Gastrocnemius medialis (tissue), 4 donors: Measurements from ENCODE around the gene HOXD9. TPM values are rescaled to one million over a fixed set of nuclear protein-coding genes. Genes with fewer than 3 reads are reported as not detected.

ENCODE experiments used
- ATAC-seq, 2 donors: fragments of 150-250 bp; one replicate each; pipeline ENCODE4 v1.9.1; 2016
- DNase-seq, 2 donors: peaks; one replicate each; pipeline ENCODE4 v3.0.0-alpha.2; 2019
- H3K27ac ChIP-seq, 4 donors: fragments of 200-600 bp; sonication (generic); 1 replicate in 1 of 4; 2 replicates in 3 of 4; pipeline ENCODE4 v1.5.1; 2016 to 2018; ENCODE audit warnings: mild to moderate bottlenecking in 2 of 4, moderate library complexity in 1 of 4
- H3K27me3 ChIP-seq, 3 donors: fragments of 200-600 bp; sonication (generic) in 2 of 3; 1 replicate in 1 of 3; 2 replicates in 2 of 3; pipeline versions ENCODE4 v1.5.1 to v1.6.0; 2016 to 2019; ENCODE audit warnings: mild to moderate bottlenecking in 1 of 3, moderate library complexity in 1 of 3
- H3K36me3 ChIP-seq, 2 donors: fragments of 200-600 bp; sonication (generic) in 1 of 2; one replicate each; pipeline ENCODE4 v1.5.1; 2017 to 2018
- H3K4me1 ChIP-seq, 2 donors: fragments of 200-600 bp; sonication (generic) in 1 of 2; one replicate each; pipeline ENCODE4 v1.5.1; 2016 to 2017; ENCODE audit warnings: mild to moderate bottlenecking in 2 of 2
- H3K4me3 ChIP-seq, 4 donors: fragments of 200-600 bp; sonication (generic) in 3 of 4; 1 replicate in 1 of 4; 2 replicates in 3 of 4; pipeline ENCODE4 v1.5.1; 2016 to 2019; ENCODE audit warnings: mild to moderate bottlenecking in 2 of 4
- H3K9me3 ChIP-seq, 3 donors: fragments of 200-600 bp; sonication (generic) in 2 of 3; 1 replicate in 1 of 3; 2 replicates in 2 of 3; pipeline ENCODE4 v1.5.1; 2016 to 2019
- CTCF ChIP-seq, 5 experiments: fragments of 450-650 bp in 3 of 5; fragments of 200-600 bp in 2 of 5; sonication (generic) in 2 of 5; IDR thresholded peaks in 4 of 5; conservative IDR thresholded peaks in 1 of 5; 1 replicate in 4 of 5; 2 replicates in 1 of 5; pipeline ENCODE4 v1.5.1; 2016 to 2019; ENCODE audit warnings: antibody characterized with exemption in 5 of 5, mild to moderate bottlenecking in 3 of 5, moderate library complexity in 3 of 5
- POLR2A ChIP-seq, 2 donors: fragments of 450-650 bp; IDR thresholded peaks; one replicate each; pipeline ENCODE4 v1.6.1; 2017; ENCODE audit warnings: antibody characterized with exemption in 2 of 2, mild to moderate bottlenecking in 2 of 2, moderate library complexity in 2 of 2
- in situ Hi-C, 4 donors: fragments of 200-750 bp; cut with MboI; loops; one replicate each; pipeline versions ENCODE4 v1.15.0 to v1.8.0; 2017; ENCODE audit warnings: low sequenced_read_pairs in 4 of 4
- intact Hi-C: fragments of 100-400 bp; cut with DNase I; formaldehyde crosslinking; loops from one replicate; pipeline ENCODE4 v1.15.1; 2023; ENCODE audit warnings: low total_unique reads
- total RNA-seq, 4 donors: library from RNA; depleted of rRNA; stranded (reverse); fragments of >200 nt; gene quantifications; one replicate each; pipeline versions ENCODE4 v1.1.0 to v1.2.3, GENCODE V29; 2016

Gene HOXD9
- total RNA-seq, 4 donors from 2014 or later: 0.33 to 1.8 (median 0.78) TPM

- in situ Hi-C loops (loop anchor here in 3 of 4 donors (10.0 to 25.0 kb wide), 3 partner anchors 407 to 1014 kb away; no protein-coding TSS in a partner anchor), intact Hi-C loops (no loop called here)
- DNase-seq (no peak), ATAC-seq (no peak)
- H3K27me3 ChIP-seq: peaks cover 0 to 5% (median 5%) of the 10 kb centered on the region in 3 donors
- no peaks in the 10 kb centered on the region for H3K9me3 ChIP-seq
- no peak overlapping the region for H3K27ac ChIP-seq
- TF ChIP-seq POLR2A (IDR thresholded peaks at IDR 0.05) (no peak), CTCF (IDR thresholded peaks at IDR 0.05 in 4 of 5, conservative IDR thresholded peaks at IDR 0.05 in 1 of 5) (no peak)
- H3K4me3 ChIP-seq: no peak overlapping the region
- H3K4me1 ChIP-seq: peaks cover 0 to 3% of the 10 kb centered on the region in 2 donors
- no peaks in the 10 kb centered on the region for H3K36me3 ChIP-seq
These were observed 25.4 kb downstream of the HOXD9 start for GRCh38 chr2:176147800-176148496.

GRCh38 chr2:176148751-176149421 lies 26.4 kb downstream of the HOXD9 start:
- in situ Hi-C loops (loop anchor here in 3 of 4 donors (10.0 to 25.0 kb wide), 3 partner anchors 406 to 1013 kb away; no protein-coding TSS in a partner anchor), intact Hi-C loops (no loop called here)
- no peak overlapping the region for H3K4me3 ChIP-seq
- H3K27me3 ChIP-seq: peaks cover 0 to 7% (median 5%) of the 10 kb centered on the region in 3 donors
- H3K4me1 ChIP-seq: no peaks in the 10 kb centered on the region
- no peak overlapping the region for H3K27ac ChIP-seq
- TF ChIP-seq CTCF (IDR thresholded peaks at IDR 0.05 in 4 of 5, conservative IDR thresholded peaks at IDR 0.05 in 1 of 5) (no peak), POLR2A (IDR thresholded peaks at IDR 0.05) (no peak)
- no peaks in the 10 kb centered on the region for H3K36me3 ChIP-seq
- no peak for DNase-seq
- no peak for ATAC-seq
- H3K9me3 ChIP-seq: no peaks in the 10 kb centered on the region

- Histone ChIP-seq H3K27ac (no peak overlapping the region), H3K36me3 (no peaks in the 10 kb centered on the region), H3K27me3 (peaks cover 0 to 7% (median 5%) of the 10 kb centered on the region in 3 donors), H3K4me1 (no peaks in the 10 kb centered on the region), H3K4me3 (no peak overlapping the region), H3K9me3 (no peaks in the 10 kb centered on the region)
- in situ Hi-C loops (loop anchor here in 3 of 4 donors (10.0 to 25.0 kb wide), 3 partner anchors 405 to 1013 kb away; no protein-coding TSS in a partner anchor), intact Hi-C loops (no loop called here)
- DNase-seq (no peak), ATAC-seq (no peak)
- TF ChIP-seq POLR2A (IDR thresholded peaks at IDR 0.05) (no peak), CTCF (IDR thresholded peaks at IDR 0.05 in 4 of 5, conservative IDR thresholded peaks at IDR 0.05 in 1 of 5) (no peak)
These were observed 27.0 kb downstream of the HOXD9 start for GRCh38 chr2:176149481-176149938.

- TF ChIP-seq POLR2A (IDR thresholded peaks at IDR 0.05): no peak
- TF ChIP-seq CTCF (IDR thresholded peaks at IDR 0.05 in 4 of 5, conservative IDR thresholded peaks at IDR 0.05 in 1 of 5): no peak
- no peak for ATAC-seq
- Histone ChIP-seq H3K27ac (no peak overlapping the region), H3K4me3 (no peak overlapping the region), H3K9me3 (no peaks in the 10 kb centered on the region), H3K27me3 (peaks cover 0 to 7% (median 6%) of the 10 kb centered on the region in 3 donors), H3K36me3 (no peaks in the 10 kb centered on the region), H3K4me1 (no peaks in the 10 kb centered on the region)
- in situ Hi-C loops (loop anchor here in 3 of 4 donors (10.0 to 25.0 kb wide), 3 partner anchors 405 to 1012 kb away; no protein-coding TSS in a partner anchor), intact Hi-C loops (no loop called here)
- no peak for DNase-seq
These were observed 27.5 kb downstream of the HOXD9 start for GRCh38 chr2:176149939-176150583.
